ENCODE data around the gene RYR2.

DNA sequence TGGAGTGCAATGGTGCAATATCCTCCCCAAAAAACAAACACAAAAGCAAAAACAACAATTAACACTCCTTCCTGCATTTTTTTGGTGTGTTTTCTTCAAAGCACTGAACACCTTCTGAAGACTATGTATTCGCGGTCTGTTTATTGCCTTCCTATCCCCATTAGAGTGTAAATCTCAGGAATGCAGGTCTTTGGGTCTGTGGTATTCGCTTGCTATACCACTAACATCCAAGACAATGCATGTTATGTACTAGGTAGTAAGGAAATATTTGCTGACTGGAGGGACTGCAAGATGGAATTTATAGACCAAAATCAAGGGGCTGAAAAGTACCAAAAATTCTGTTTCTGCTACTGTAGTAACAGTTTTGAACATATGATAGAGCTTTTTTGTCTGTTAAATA lies 299.4 kb downstream of the RYR2 start:
- TF ChIP-seq HMGXB4 (CRISPR knock-in tag; IDR thresholded peaks at IDR 0.05; ENCODE audit: borderline replicate concordance) (no peak), CTCF (IDR thresholded peaks at IDR 0.05) (no peak), REST (IDR thresholded peaks at IDR 0.05) (no peak), MYC (IDR thresholded peaks at IDR 0.05; ENCODE audit: borderline replicate concordance, low read length) (no peak), RAD21 (conservative IDR thresholded peaks at IDR 0.05 in 1 of 2, IDR thresholded peaks at IDR 0.05 in 1 of 2) (no peak)

Measured in A549 (cell line).